DND-41 (cell line): Measurements from ENCODE around the gene DPF3.

Experiments
- EZH2 ChIP-seq: IDR thresholded peaks from 3 replicates; pipeline ENCODE4 v1.6.1; 2012; ENCODE audit warnings: borderline replicate concordance, low read depth, mild to moderate bottlenecking, moderate library complexity, low read length, inconsistent platforms; ENCODE audit not compliant: severe bottlenecking
- TF ChIP-seq, protein P1 (sequence below): IDR thresholded peaks from 2 replicates; pipeline ENCODE4 v1.5.1; 2012; ENCODE audit warnings: borderline replicate concordance, low read length, moderate library complexity, mild to moderate bottlenecking; ENCODE audit not compliant: poor library complexity, severe bottlenecking; ENCODE audit errors: extremely low read depth

DNA sequence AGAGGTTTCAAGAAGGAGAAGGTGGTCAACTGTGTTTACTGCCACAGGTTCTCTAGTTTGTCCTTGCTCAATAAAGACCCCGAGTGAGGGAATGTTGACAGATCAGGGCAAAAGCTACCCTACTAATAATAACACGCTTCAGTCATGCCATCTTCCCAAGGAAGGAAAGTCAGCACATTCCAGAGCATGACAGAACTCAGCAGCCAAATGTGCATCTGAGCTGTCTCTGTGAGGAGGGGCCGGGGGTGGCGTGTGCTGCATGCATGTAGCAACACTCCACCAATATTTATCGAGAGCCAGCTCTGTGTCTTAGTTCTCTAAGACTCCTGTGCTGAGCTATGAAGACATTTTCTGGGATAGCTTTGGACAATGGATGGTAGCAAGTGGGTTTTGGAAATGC is 260.4 kb downstream of the DPF3 start:
- TF ChIP-seq, protein P1, sequence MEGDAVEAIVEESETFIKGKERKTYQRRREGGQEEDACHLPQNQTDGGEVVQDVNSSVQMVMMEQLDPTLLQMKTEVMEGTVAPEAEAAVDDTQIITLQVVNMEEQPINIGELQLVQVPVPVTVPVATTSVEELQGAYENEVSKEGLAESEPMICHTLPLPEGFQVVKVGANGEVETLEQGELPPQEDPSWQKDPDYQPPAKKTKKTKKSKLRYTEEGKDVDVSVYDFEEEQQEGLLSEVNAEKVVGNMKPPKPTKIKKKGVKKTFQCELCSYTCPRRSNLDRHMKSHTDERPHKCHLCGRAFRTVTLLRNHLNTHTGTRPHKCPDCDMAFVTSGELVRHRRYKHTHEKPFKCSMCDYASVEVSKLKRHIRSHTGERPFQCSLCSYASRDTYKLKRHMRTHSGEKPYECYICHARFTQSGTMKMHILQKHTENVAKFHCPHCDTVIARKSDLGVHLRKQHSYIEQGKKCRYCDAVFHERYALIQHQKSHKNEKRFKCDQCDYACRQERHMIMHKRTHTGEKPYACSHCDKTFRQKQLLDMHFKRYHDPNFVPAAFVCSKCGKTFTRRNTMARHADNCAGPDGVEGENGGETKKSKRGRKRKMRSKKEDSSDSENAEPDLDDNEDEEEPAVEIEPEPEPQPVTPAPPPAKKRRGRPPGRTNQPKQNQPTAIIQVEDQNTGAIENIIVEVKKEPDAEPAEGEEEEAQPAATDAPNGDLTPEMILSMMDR = no peak
- no peak for TF ChIP-seq EZH2
